22Rv1 (cell line): ENCODE results near the gene KIFC3.

Experiments
- ZFX ChIP-seq: fragments of 450-650 bp; IDR thresholded peaks from 2 replicates; pipeline ENCODE4 v1.6.1; 2017; ENCODE audit warnings: antibody characterized with exemption, borderline replicate concordance
- TF ChIP-seq, protein P1 (sequence below): fragments of 450-650 bp; IDR thresholded peaks from 2 replicates; pipeline ENCODE4 v1.5.1; 2017; ENCODE audit warnings: mild to moderate bottlenecking

DNA sequence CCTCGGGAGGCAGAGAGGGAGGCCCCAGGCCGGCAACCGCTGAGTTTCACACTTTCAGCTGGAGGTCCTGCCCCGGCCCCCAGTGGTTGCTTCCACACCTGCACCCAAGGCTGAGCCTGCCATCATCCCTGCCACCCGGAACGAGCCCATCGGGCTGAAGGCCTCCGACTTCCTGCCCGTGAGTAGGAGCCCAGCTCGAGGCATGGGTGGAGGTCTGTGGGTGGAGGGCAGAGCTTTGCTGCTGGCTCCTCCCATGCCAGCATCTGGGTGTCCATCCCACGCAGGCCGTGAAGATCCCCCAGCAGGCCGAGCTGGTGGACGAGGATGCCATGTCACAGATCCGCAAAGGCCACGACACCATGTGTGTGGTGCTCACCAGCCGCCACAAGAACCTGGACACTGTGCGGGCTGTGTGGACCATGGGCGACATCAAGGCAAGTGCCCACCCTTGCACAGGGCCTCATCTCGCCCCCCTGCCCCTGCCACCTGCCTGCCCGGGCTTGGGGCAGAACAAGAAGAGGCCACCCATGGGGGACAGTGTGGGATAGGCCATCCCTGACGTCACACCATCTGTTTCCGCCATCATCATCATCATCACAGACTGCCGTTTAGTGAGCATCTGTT lies 47.1 kb downstream of the KIFC3 start:
- TF ChIP-seq, protein P1, sequence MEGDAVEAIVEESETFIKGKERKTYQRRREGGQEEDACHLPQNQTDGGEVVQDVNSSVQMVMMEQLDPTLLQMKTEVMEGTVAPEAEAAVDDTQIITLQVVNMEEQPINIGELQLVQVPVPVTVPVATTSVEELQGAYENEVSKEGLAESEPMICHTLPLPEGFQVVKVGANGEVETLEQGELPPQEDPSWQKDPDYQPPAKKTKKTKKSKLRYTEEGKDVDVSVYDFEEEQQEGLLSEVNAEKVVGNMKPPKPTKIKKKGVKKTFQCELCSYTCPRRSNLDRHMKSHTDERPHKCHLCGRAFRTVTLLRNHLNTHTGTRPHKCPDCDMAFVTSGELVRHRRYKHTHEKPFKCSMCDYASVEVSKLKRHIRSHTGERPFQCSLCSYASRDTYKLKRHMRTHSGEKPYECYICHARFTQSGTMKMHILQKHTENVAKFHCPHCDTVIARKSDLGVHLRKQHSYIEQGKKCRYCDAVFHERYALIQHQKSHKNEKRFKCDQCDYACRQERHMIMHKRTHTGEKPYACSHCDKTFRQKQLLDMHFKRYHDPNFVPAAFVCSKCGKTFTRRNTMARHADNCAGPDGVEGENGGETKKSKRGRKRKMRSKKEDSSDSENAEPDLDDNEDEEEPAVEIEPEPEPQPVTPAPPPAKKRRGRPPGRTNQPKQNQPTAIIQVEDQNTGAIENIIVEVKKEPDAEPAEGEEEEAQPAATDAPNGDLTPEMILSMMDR = no peak
- no peak for TF ChIP-seq ZFX
